NCI-H446 treated with DMSO at 0.1 percent for 48 hours (cell line): ENCODE results near the gene NOD2.

Experiments used
- DNase-seq: peaks from one replicate; lab custom pipeline; 2025; lab: John Stamatoyannopoulos, UW

Gene NOD2

DNA sequence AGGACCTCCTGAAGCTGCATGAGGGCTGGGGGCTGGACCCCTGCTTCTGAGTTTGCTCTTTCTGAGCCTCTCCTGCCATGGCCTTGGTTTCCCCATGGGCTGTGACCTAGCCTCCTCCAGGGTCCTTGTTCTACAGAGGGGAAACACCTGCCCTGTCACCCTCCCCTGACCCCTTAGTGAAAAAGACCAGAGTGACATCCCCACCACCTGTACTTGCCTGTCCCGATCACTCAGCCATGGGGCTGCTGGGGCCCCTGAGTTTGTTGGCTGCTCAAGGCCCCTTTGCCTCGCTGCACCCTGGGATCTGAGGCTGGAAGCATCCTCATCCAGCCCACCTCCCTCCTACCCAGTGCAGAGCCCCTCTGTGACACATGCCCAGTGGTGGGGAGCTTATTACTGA is 800 bp downstream of the NOD2 start:
- no peak for DNase-seq

DNA sequence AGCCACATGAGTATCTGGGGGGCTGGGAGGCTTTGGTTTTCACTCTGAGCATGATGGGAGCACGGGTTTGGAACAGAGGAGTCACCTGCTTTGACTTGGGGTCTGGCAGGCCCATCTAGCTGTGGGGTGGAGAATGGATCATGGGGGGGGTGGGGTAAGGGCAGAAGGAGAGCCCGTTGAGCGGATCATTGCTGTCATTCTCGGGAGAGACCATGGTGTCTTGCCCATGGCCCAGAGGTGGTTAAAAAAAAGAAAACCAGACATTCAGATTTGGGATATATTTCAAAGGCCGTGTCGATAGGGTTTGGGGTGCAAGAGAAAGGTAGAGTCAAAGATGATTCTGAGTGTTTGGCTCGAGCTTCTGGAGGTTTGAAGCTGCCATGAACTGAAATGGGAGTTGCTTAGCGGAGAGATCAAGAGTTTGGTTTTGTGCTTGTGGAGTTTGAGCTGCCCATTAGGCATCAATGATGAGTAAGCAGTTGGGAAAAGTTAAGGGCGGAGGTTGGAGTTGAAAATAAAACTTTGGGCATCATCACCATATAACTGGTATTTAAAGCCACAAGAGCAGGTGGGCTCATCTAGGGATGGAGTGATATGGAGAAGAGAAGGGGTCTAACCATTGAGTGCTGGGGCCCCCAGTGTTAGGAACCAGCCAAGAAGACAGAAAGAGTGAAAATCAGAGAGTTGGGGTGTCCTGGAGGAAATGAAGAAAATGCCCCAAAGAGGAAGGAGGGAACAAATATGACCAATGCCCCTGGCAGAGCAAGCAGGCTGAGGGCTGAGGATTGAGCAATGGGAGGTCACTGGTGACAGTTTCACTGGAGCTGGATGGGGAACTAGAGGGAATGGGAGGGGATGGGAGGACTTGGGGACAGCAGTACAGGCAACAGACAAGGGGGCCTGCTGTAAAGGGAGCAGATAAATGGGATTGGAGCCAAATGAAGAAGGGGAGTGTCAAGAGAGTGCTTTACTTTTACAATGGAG is 1.9 kb downstream of the NOD2 start:
- no peak for DNase-seq

DNA sequence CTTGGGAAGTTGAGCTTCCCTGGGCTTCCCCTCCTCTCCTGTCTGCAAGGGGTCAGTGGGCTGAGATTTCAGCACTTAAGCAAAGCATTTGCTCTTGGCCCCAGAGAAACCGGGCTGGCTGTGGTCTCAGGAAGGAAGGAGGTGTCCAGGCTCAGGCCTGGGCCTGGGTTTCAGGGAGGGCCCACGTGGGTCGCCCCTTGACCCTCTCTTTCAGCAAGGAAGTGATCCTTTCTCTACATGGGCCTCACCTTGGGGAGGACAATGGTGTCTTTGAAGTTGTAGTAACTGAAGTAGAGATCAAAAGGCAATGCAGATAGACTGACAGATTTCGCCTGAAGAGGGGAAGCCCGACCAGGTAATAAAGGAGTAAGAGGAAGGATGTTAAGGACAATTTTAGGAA is 2.7 kb downstream of the NOD2 start:
- DNase-seq = no peak

DNA sequence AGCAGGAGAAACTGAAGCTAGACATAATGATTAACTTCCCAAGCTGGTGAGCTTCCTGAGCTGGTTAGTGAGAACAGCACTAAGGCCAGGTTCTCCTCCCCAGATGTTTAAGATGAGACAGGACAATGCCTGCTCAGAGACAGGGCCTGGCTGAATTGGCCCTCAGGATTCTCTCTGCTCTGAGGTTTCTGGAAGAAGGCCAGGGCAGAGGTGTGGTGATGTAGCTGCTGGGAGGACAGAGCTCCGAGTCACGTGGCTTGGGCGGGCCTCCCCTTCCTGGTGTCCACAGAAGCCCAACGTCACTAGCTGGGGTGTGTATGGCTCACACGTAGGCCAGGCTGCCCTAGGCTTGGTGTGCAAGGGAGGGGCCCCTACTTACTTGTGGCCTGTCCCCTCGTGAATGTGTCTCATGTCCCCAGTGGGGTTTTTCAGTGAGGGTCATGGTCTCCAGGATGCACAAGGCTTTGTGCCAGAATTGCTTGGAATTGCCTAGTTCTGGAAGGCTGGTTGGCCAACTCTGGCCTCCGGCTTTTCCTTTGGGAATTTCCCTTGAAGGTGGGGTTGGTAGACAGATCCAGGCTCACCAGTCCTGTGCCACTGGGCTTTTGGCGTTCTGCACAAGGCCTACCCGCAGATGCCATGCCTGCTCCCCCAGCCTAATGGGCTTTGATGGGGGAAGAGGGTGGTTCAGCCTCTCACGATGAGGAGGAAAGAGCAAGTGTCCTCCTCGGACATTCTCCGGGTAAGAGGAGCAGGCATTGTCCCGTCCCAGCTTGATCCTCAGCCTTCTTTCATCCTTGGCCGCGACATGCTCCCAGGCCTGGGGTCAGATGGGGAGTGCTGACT is 3.4 kb downstream of the NOD2 start:
- DNase-seq = no peak

DNA sequence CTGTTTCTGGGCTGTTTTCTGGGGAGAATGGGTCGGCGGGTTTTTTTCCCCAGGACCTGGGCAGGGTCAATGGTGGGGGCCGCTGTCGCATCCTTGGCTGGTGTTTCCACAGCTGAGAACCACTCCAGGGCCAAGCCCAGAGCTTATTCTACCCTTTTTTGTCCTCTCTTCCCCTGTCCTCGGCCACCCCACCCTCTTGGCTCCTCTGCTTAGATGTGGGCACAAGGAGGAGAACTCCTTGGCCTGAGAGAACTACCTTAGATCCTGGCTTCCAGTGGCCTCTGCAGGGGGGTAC is 4.0 kb downstream of the NOD2 start:
- DNase-seq = no peak

DNA sequence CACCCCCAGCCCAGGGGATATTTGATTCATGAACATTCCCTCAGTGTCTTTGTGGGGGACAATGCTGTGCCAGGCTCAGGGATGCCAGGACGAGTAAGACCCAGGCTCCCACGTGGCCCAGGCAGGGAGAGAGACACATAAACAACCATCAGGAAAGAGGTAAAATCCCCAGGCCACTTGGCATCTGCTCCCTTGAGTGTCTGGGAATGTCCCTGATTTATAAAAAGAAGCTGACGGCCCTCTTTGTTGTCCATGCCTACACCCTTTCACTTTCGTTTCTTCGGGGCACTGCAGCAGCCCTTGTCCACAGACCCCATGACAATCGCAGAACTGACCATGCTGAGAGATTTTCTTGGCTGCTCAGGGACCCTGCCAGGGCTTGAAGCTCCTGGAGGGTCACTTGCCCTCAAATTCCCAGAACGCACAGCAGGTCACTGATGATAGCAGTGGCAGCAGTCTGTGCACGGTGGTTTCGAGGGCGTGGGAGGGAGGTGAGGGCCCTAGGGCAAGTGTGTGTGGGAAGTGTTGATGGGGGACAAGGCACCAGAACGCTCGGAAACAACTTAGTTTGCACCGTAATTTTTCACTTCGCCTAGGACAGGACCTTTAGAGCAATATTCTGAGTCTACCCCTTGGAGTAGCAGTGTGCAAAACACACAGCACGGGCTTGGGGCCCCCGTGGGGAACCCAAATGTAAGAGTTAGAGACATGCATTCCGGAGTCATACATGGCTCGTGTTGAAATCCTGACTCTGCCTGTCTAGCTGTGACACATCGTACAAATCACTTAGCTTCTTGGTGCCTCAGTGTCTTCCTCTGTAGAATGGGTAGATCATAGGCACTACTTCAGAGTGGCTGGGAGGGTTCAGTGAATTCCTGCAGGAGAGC is 4.7 kb downstream of the NOD2 start:
- no peak for DNase-seq

DNA sequence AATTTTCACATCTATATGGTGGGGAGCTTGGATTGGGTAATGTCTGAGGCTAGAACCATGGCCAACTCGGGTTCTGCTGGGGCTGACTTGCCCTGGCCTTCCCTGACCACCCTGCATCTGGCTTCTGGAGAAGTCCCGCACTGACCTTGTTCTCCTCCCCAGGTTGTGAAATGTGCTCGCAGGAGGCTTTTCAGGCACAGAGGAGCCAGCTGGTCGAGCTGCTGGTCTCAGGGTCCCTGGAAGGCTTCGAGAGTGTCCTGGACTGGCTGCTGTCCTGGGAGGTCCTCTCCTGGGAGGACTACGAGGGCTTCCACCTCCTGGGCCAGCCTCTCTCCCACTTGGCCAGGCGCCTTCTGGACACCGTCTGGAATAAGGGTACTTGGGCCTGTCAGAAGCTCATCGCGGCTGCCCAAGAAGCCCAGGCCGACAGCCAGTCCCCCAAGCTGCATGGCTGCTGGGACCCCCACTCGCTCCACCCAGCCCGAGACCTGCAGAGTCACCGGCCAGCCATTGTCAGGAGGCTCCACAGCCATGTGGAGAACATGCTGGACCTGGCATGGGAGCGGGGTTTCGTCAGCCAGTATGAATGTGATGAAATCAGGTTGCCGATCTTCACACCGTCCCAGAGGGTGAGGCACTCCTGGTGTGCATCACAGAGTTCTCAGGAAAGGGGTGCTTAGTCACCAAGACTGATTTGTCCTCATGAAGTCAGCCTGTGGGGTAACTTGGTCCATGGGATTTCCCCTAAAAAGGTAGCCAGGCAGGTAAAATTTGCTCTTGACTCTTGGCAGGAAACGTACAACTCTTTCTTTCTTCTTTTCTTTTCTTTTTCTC is 6.1 kb downstream of the NOD2 start:
- DNase-seq = no peak

DNA sequence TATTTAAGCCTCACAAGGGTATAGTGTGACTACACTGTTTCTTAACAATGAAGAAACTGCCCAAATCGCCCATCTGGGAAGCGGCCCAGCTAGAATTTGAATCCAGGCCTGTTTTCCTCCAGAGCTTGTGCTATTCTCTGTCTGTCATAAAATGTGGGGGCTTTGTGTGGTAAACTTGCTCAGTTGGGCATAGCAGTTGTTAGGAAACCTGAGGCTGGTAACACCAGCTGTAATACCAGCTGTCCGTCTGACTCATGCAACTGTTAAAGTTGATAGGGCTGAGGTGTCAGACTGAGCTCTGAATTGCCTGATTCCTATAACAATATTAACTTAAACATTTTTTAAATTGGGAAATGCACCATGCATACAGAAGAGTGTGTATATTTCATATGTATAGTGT is 9.3 kb downstream of the NOD2 start:
- DNase-seq = peak; percentile 13

DNA sequence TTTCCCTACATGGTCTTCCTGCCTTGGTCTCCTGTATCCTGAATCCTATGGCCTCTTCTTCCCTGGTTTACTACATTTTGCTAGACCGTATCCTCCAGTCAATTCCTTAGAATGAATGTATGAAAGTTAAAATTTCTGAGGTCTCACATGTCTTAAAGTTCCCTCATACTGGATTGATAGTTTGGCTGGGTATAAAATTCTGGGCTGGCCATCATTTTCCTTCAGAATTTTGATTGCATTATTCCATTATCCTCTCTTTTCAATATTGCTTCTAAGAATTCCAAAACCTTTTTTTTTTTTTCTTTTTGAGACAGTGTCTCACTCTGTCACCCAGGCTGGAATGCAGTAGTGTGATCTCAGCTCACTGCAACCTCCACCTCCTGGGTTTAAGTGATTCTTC is 10.8 kb downstream of the NOD2 start:
- DNase-seq = no peak

DNA sequence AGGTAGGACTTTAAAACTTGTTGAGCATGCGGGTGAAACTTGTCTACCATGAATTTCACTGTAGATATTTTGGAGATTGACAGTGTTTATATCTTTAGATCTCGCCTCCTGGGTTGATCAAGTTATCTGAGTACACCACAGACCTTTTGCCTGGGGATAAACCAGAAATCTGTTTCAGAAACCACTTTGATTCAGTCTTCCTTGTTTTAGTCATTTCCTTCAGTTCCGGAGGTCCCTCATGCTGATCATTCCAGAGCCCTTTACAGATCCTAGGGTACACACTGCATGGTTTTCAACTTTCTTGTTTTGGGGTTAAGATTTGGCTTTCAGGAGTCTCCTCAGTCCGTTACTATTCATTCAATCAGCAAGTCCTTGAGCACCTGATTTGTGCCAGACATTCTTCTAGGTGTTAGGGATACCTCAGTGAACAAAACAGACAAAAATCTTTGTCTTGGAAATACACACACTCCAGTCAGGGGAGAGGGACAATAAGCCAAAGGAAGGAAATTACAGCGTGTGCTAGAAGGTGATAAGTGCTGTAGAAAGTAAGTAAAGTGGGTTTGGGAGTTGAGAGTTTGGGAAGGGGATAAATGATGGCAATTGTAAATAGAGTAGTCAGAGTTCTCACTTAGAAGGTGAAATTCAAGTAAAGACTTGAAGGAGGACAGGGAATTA is 12.2 kb downstream of the NOD2 start:
- DNase-seq = no peak

DNA sequence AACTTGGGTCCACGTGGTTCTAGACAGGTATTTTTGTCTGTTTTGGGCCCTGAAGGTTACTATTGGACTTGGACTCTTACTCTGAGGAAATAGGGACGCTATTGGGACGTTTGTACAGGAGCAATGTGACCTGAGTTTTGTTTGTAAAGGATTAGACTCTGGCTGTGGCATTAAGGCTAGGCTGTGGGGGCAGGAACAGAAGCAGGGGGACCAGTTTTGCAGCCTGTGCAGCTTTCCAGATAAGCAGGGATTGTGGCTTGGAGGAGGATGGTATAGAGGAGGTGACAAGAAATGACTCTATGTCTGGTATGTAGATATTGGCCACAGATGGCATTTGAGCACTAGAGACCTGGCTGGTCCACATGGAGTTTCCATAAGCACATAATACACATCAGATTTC is 12.8 kb downstream of the NOD2 start:
- DNase-seq = no peak

DNA sequence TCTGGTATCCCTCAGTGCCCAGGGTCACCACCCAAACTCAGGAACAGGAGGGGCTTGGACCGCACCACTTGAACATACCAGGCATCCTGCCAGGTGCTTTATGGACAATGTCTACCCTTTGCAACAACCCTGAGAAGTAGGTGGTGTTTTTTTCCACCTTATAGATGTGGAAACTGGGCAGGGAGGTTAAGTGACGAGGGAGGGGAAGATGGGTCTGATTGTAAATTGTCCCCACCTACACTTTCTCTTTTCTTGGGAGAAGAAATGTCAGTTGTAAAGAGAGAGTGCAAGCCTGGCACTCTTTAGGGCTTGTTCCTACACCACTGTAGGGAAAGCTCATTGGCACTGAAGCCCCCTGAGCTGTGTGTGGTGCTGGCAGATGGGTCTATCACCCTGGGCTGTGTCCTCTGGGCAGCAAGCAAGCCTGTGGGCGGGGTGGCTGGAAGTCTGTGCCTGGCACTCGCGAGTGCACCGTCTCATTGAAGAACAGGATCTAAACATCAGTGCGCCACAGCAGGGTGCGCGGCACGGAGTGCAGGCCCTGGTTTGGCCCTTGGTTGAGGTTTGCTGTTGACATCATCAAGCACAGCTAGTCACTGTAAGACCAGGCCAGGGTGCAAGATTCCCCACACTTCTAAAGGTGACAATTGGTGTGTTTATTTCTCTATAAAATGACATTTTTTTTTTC is 15.1 kb downstream of the NOD2 start:
- no peak for DNase-seq

DNA sequence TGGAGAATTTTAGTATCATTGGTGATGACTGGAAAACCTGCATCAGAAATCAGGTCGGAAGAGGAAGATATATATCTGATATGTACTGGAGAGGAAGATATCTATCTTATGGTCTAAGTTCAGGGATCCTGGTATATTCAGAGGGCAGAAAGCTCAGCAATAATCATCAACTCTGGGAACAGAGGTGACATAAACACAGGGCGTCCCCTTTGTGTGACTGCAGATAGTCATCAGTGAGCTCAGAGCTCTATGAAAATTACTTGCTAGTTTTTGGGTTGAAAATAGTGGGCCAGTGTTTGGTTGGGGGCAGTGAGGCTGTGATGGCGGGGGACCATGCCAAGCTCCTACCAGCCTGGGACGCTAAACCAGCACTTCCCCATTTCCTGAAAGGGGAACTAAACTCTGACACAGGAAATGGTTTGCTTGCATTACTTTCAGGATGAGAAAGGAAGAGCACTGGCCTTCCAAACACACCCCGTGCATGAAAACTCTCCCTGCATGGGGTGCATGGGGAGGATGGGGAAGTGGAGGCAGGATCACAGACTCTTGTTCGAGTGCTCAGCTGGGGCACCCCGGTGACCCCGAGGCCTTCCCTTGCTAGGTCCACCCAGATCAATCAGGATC is 15.8 kb downstream of the NOD2 start:
- no peak for DNase-seq

DNA sequence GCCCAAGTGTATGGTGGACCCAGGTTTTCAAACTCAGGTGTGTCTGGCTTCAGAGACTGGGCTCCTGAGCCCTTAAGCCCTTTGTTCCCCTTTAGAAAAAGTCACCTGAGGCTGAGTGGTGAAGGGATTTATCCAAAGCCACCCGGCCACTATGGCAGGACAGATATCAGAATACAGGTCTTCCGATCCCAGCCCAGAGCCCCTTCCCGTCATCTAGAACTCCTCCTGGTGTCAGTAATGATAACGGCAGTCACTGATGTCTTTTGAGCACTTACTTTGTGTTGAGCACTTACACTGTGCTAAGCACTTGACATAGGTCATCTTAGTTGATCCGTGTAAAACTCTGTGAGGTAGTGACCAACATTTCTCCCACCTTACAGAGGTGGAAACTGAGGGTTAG is 16.6 kb downstream of the NOD2 start:
- no peak for DNase-seq

DNA sequence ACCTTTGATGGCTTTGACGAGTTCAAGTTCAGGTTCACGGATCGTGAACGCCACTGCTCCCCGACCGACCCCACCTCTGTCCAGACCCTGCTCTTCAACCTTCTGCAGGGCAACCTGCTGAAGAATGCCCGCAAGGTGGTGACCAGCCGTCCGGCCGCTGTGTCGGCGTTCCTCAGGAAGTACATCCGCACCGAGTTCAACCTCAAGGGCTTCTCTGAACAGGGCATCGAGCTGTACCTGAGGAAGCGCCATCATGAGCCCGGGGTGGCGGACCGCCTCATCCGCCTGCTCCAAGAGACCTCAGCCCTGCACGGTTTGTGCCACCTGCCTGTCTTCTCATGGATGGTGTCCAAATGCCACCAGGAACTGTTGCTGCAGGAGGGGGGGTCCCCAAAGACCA is 17.6 kb downstream of the NOD2 start:
- DNase-seq = no peak

DNA sequence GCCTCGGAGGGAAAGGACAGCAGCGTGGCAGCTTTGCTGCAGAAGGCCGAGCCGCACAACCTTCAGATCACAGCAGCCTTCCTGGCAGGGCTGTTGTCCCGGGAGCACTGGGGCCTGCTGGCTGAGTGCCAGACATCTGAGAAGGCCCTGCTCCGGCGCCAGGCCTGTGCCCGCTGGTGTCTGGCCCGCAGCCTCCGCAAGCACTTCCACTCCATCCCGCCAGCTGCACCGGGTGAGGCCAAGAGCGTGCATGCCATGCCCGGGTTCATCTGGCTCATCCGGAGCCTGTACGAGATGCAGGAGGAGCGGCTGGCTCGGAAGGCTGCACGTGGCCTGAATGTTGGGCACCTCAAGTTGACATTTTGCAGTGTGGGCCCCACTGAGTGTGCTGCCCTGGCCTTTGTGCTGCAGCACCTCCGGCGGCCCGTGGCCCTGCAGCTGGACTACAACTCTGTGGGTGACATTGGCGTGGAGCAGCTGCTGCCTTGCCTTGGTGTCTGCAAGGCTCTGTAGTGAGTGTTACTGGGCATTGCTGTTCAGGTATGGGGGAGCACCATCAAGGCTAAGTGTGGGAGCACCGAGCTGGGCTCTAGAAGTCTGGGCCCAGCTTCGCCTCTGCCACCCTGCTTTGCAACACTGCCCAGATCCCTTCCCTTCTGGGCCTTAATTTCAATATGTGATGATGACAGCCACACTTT is 18.6 kb downstream of the NOD2 start:
- peak; percentile 48 for DNase-seq

DNA sequence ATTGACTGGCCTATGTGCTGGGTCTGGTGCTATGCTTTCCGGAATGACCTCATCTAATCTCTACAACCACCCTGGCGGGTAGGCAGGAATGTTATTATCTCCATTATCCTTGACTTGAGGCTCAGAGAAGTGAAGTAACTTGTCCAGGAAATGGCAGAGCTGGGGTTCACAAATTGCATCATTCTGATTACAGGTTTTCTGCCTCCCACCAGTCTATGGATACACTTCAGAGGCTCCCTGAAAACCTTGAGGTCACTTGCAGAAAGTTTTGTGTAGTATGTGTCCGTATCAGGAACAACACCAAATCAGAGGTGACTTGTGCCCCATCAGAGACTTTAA is 19.1 kb downstream of the NOD2 start:
- no peak for DNase-seq

DNA sequence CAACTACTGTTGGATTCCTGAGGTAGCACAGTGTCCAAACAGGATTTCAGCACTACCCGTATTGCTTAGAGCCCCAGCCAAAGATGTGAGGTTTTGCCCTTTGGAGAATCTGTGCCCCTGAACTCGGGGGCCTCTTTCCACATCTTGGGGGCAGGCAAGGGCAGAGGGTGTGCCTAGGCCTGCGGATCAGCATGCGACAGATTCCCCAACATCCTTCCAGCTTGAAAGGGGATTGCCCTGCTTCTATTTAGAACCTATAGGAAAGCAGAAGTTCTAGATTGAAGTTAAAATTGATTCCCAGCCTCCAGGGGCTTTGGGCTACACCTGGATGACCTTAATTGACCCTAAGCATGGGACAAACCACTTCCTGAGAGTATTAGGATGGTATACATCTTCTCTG is 19.6 kb downstream of the NOD2 start:
- DNase-seq = no peak

DNA sequence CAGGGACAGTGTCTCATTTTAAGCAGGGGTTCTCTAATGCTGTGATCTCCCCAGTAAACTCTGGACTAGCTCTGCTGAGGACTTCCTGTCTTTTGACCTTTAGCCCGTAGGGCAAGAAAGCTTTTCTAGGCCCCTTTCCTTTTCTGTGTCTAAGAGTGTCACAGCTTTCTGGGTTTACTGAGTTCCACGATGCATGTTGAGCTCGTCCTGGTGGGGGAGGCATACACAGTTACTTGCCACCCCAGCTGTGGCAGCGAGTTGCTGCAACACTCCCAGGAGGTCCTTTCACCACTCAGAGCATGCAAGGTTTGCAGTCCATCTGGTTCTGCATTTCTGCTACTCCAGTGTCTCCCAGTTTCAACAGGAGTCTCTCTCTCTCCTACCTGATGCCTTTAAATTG is 23.7 kb downstream of the NOD2 start:
- DNase-seq = no peak
